HG03159 (cell line): ENCODE measurements around the gene PLXND1.
"Not testable (repeated sequence)": the region's sequence is repeated elsewhere in the genome, so short reads cannot be mapped to it uniquely, and the experiment has no call there.

ENCODE experiments used
- ATAC-seq: cut with Tn5 transposase; IDR thresholded peaks from one replicate; pipeline ENCODE4 v1.9.1; 2021; ENCODE audit warnings: mild to moderate bottlenecking, moderate library complexity; ENCODE audit not compliant: unreplicated experiment

The PLXND1 gene

GRCh38 chr3:129530821-129531220, 75.7 kb downstream of the PLXND1 start:
- ATAC-seq, result no peak

DNA sequence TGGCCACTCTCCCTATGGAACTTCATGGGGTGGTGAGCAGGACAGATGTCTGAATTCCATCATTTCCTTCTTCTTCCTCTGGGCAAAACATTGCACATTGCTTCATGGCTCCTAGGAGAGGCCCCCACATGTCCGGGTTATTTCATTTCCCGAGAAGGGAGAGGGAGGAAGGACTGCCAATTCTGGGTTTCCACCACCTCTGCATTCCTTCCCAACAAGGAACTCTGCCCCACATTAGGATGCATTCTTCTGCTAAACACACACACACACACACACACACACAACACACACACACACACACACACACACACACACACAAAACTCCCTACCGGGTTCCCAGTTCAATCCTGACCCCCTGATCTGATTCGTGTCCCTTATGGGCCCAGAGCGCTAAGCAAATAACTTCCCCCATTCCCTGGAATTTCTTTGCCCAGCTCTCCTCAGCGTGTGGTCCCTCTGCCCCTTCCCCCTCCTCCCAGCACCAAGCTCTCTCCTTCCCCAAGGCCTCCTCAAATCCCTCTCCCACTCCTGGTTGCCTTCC, 76.2 kb downstream of the PLXND1 start:
- ATAC-seq, result no peak

DNA sequence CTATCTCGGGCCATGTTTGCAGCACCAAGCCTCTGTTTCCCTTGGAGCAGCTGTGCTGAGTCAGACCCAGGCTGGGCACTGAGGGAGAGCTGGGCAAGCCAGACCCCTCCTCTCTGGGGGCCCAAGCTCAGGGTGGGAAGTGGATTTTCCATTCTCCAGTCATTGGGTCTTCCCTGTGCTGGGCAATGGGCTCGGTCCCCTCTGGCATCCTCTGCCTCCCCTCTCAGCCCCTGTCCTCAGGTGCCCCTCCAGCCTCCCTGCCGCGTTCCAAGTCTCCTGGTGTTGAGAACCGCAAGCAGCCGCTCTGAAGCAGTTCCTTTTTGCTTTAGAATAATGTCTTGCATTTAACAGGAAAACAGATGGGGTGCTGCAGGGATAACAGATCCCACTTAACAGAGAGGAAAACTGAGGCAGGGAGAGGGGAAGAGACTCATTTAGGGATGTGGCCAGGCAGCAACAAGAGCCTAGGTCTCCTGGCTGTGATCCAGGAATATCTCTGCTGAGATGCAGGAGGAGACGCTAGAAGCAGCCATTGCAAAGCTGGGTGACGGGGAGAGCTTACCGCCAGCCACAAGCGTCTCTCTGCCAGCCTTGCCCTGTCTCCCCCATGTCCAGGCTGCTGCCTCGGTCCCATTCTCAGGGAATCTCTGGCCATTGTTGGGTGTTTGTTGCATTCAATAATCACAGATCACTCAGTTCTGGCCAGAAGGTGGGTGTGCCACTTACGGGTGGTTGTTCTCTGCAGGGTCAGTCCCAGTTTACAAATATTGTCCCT, 76.9 kb downstream of the PLXND1 start:
- no peak for ATAC-seq

- no peak for ATAC-seq
These were observed 77.8 kb downstream of the PLXND1 start, which contains the start of gene RHO for GRCh38 chr3:129528589-129529100. Gene RHO, plus strand, starts transcription at chr3:129528639. Its CDS starts 95 bp downstream, at chr3:129528734.

- no peak for ATAC-seq
These were observed 79.2 kb downstream of the PLXND1 start for GRCh38 chr3:129527262-129527661.

GRCh38 chr3:129526121-129526900, 80.2 kb downstream of the PLXND1 start:
- ATAC-seq, result peak; percentile 93

GRCh38 chr3:129525341-129525968, 81.0 kb downstream of the PLXND1 start:
- no peak for ATAC-seq

- no peak for ATAC-seq
These were observed 82.4 kb downstream of the PLXND1 start for GRCh38 chr3:129524081-129524480.

GRCh38 chr3:129522953-129523352, 83.5 kb downstream of the PLXND1 start:
- ATAC-seq, result no peak

GRCh38 chr3:129521611-129522010, 84.9 kb downstream of the PLXND1 start:
- no peak for ATAC-seq

GRCh38 chr3:129520960-129521359, 85.5 kb downstream of the PLXND1 start:
- no peak for ATAC-seq

DNA sequence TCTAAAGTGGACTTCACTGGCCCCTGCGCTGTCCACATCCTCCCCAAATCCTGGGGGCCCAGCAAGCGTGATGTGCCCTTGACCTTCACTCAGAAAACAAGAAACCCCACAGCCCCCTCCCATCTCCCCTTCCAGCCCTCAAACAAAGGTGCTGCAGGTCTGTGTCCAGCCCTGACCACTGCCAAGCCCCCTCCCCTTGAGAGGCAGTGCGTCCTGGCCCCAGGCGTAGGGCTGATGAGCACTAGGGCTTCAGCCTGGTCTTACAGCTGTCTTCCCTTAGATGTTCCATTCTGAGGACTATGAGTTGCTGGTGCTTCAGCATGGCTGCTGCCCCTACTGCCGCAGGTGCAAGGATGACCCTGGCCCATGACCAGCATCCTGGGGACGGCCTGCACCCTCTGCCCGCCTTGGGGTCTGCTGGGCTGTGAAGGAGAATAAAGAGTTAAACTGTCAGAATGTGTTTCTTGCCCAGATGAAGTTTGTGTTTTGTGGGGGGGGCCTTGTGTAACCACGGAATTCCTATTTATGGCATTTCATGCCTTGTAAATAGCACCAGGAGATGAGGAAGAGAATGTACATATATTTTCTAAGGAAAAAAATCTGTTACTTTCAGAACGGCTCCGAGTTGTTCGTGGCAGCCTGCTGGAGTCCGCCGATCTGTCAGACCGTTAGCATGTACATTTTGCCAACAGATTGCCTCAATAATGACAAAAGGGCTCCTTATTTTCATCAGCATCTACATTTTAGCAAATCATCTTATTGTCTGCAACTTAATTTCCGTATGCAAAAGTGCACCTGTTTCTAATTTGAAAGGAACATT, 86.4 kb downstream of the PLXND1 start:
- ATAC-seq, result no peak

DNA sequence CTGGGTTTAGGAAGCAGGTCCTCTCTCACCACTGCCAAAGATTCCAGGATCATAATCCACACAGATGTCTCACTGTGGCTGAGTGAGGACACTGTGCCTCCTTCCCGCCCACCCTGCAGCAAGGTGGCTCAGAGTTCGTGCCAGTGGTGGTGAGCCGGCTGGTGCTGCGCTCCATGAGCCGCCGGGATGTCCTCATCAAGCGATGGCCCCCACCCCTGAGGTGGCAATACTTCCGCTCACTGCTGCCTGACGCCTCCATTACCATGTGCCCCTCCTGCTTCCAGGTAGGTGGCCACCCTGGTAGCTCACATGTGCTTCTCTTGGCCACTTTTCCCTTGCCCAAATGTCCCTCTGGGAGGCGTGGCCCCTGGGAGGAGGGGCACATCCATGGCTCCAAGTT, 87.0 kb downstream of the PLXND1 start:
- no peak for ATAC-seq

DNA sequence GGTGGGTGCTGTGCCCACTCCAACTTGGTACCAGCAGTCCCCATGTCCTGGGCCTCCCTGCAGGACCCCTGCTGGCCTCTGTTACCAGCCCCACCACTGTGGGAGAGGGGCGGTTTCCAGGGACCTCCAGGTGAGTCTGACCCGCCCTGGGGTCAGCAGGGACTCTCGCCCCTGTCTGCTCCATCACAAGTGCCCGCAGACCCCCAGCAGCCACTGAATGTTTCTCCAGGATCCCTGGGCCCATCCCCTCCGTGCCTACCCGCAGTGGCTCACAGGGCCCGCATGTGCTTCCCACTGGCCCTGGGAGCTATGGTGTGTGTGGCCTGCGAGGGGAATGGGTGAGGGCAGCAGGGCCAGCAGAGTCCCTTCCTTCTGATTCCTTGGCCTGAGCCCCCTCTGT, 87.9 kb downstream of the PLXND1 start:
- no peak for ATAC-seq

GRCh38 chr3:129518038-129518561, 88.4 kb downstream of the PLXND1 start:
- ATAC-seq, result no peak

- ATAC-seq, result no peak
These were observed 89.0 kb downstream of the PLXND1 start for GRCh38 chr3:129517516-129517915.

- not testable (repeated sequence) for ATAC-seq
These were observed 90.5 kb downstream of the PLXND1 start for GRCh38 chr3:129515821-129516432.

DNA sequence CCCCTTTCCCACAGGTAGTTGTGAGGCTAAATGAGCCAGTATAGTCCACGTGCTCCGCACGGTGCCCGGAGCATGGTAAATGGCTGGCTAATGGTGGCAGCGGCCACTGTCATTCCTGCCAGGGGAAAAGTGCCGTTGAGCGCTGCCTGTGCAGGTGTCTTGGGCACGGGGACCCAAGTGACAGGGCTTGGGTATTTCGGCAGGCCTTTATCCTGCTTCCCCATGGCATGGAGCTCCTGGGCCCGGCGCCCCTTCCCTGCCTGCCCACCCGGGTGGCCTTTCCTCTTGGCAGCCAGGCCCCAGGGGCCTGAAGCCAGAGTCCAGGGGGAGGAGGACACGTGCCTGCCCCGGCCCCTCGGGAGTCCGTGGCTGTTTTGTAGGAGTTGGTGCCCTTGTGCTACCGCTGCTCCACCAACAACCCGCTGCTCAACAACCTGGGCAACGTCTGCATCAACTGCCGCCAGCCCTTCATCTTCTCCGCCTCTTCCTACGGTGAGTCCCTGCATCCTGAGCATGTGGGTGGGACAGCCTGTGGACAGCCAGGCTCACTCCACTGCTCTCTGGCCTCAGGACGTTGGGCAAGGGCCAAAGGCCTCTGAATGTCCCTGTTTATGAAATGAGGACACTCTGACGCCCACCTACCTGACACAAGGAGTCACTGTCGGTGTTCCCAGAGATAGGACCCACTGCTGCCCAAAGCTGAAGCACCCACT, 91.2 kb downstream of the PLXND1 start:
- ATAC-seq, result not testable (repeated sequence)

GRCh38 chr3:129514563-129514962, 91.9 kb downstream of the PLXND1 start:
- no peak for ATAC-seq
